GM23338 (cell line): ENCODE results near the gene NUP214. TPM values are rescaled to one million over a fixed set of nuclear protein-coding genes. Genes with fewer than 3 reads are reported as not detected.

Experiments
- ATAC-seq: fragments of 200-7000 bp; cut with Tn5 transposase; 3 replicates; pipeline ENCODE4 v1.9.1; 2020
- DNase-seq: peaks from one replicate; pipeline ENCODE4 v3.0.0-alpha.2; 2015; ENCODE audit warnings: low spot score
- H2AFZ ChIP-seq: fragments of 200-600 bp; sonication (generic); 2 replicates; pipeline ENCODE4 v1.8.0; 2016; ENCODE audit warnings: antibody characterized with exemption, mild to moderate bottlenecking, moderate library complexity
- H3F3A ChIP-seq: fragments of 200-600 bp; sonication (generic); replicated peaks from 2 replicates; pipeline ENCODE4 v1.8.0; 2017; ENCODE audit warnings: antibody characterized with exemption, mixed run types, low read depth
- H3K27ac ChIP-seq: fragments of 200-600 bp; sonication (generic); 2 replicates; pipeline ENCODE4 v1.6.1; 2016; ENCODE audit warnings: low read depth
- H3K27me3 ChIP-seq: fragments of 200-600 bp; sonication (generic); 2 replicates; pipeline ENCODE4 v1.8.0; 2016; ENCODE audit warnings: mild to moderate bottlenecking, mixed run types, moderate library complexity; ENCODE audit not compliant: insufficient read depth
- H3K36me3 ChIP-seq: fragments of 200-600 bp; sonication (generic); 2 replicates; pipeline ENCODE4 v1.8.0; 2016; ENCODE audit warnings: mild to moderate bottlenecking; ENCODE audit not compliant: insufficient read depth
- H3K4me1 ChIP-seq: fragments of 200-600 bp; sonication (generic); 2 replicates; pipeline ENCODE4 v1.8.0; 2016; ENCODE audit warnings: mild to moderate bottlenecking, moderate library complexity; ENCODE audit not compliant: insufficient read depth
- H3K4me2 ChIP-seq: fragments of 200-600 bp; sonication (generic); 2 replicates; pipeline ENCODE4 v1.7.1; 2017; ENCODE audit warnings: mixed run types
- H3K4me3 ChIP-seq: fragments of 200-600 bp; sonication (generic); 2 replicates; pipeline ENCODE4 v1.6.1; 2016; ENCODE audit warnings: mixed run types
- H3K79me2 ChIP-seq: fragments of 200-600 bp; sonication (generic); replicated peaks from 2 replicates; pipeline ENCODE4 v1.8.0; 2017; ENCODE audit warnings: mild to moderate bottlenecking; ENCODE audit not compliant: insufficient read depth
- H3K9me2 ChIP-seq: fragments of 200-600 bp; sonication (generic); 2 replicates; pipeline ENCODE4 v1.8.0; 2017; ENCODE audit not compliant: insufficient read depth
- H4K20me1 ChIP-seq: fragments of 200-600 bp; sonication (generic); replicated peaks from 2 replicates; pipeline ENCODE4 v1.8.0; 2017; ENCODE audit warnings: mild to moderate bottlenecking; ENCODE audit not compliant: insufficient read depth
- H3K27ac Mint-ChIP-seq: 2 replicates; pipeline ENCODE4 v1.8.0; 2020; ENCODE audit warnings: inconsistent platforms, mild to moderate bottlenecking, moderate library complexity, mixed read lengths
- H3K27me3 Mint-ChIP-seq: 3 replicates; pipeline ENCODE4 v1.8.0; 2022; ENCODE audit warnings: low read depth, mild to moderate bottlenecking, moderate library complexity, mixed read lengths, inconsistent platforms; ENCODE audit not compliant: insufficient read depth, poor library complexity
- H3K36me3 Mint-ChIP-seq: 3 replicates; pipeline ENCODE4 v1.8.0; 2021; ENCODE audit warnings: low read depth, mild to moderate bottlenecking, inconsistent platforms, moderate library complexity, mixed read lengths
- H3K4me1 Mint-ChIP-seq: 3 replicates; pipeline ENCODE4 v1.8.0; 2020; ENCODE audit warnings: mild to moderate bottlenecking, inconsistent platforms, mixed read lengths
- H3K4me3 Mint-ChIP-seq: 3 replicates; pipeline ENCODE4 v1.8.0; 2021; ENCODE audit warnings: moderate library complexity, mild to moderate bottlenecking, inconsistent platforms, mixed read lengths
- H3K9me3 Mint-ChIP-seq: 3 replicates; pipeline ENCODE4 v1.8.0; 2020; ENCODE audit warnings: moderate library complexity, mild to moderate bottlenecking, inconsistent platforms, mixed read lengths
- CREB1 ChIP-seq: fragments of 250-450 bp; sonication (Bioruptor Pico); IDR thresholded peaks from 2 replicates; pipeline ENCODE4 v1.5.0; 2020; ENCODE audit warnings: low read depth, mild to moderate bottlenecking, moderate library complexity
- ETS1 ChIP-seq: IDR thresholded peaks from 2 replicates; pipeline ENCODE4 v1.6.1; 2016; ENCODE audit warnings: antibody characterized with exemption
- EZH2 ChIP-seq: fragments of 200-600 bp; sonication (generic); IDR thresholded peaks from one replicate; pipeline ENCODE4 v1.8.0; 2017; ENCODE audit warnings: antibody characterized with exemption, mild to moderate bottlenecking, low read depth; ENCODE audit not compliant: unreplicated experiment
- EZH2phosphoT487 ChIP-seq: fragments of 200-600 bp; sonication (generic); IDR thresholded peaks from one replicate; pipeline ENCODE4 v1.8.1; 2018; ENCODE audit warnings: antibody characterized with exemption; ENCODE audit not compliant: unreplicated experiment
- JUNB ChIP-seq: IDR thresholded peaks from one replicate; pipeline ENCODE4 v1.6.1; 2016; ENCODE audit warnings: antibody characterized with exemption; ENCODE audit not compliant: unreplicated experiment
- NANOG ChIP-seq: IDR thresholded peaks from 2 replicates; pipeline ENCODE4 v1.6.1; 2016; ENCODE audit warnings: antibody characterized with exemption, borderline replicate concordance
- POLR2AphosphoS5 ChIP-seq: IDR thresholded peaks from 2 replicates; pipeline ENCODE4 v1.6.1; 2016; ENCODE audit warnings: antibody characterized with exemption, low read depth
- REST ChIP-seq: IDR thresholded peaks from one replicate; pipeline ENCODE4 v1.6.1; 2018; ENCODE audit warnings: antibody characterized with exemption; ENCODE audit not compliant: unreplicated experiment
- STAT1 ChIP-seq: IDR thresholded peaks from one replicate; pipeline ENCODE4 v1.6.1; 2016; ENCODE audit warnings: antibody characterized with exemption; ENCODE audit not compliant: unreplicated experiment
- ZNF114 ChIP-seq: fragments of 250-450 bp; sonication (Bioruptor Pico); IDR thresholded peaks from 2 replicates; pipeline ENCODE4 v1.5.0; 2020; ENCODE audit warnings: mild to moderate bottlenecking, moderate library complexity
- ZNF462 ChIP-seq: fragments of 250-450 bp; sonication (Bioruptor Pico); IDR thresholded peaks from 2 replicates; pipeline ENCODE4 v1.5.0; 2020; ENCODE audit warnings: mild to moderate bottlenecking, moderate library complexity
- polyA plus RNA-seq: library from polyadenylated mRNA; unstranded; fragments of >200 nt; fragmentation: Nextera tagmentation; extraction: Ambion mirVana; gene quantifications from 2 replicates; pipeline ENCODE4 v1.2.1, GENCODE V29; 2016
- total RNA-seq: library from RNA; depleted of rRNA; stranded (reverse); fragments of >200 nt; shearing (Covaris generic); gene quantifications from 2 replicates; pipeline ENCODE4 v1.2.3, GENCODE V29; 2014
- TF ChIP-seq, protein P1 (sequence below), 2 experiments: fragments of 200-600 bp in 1 of 2; sonication (generic) in 1 of 2; conservative IDR thresholded peaks; 2 replicates each; pipeline versions ENCODE4 v1.5.1 to v1.6.1; 2016 to 2017; ENCODE audit warnings: antibody characterized with exemption in 2 of 2, low read depth in 2 of 2, mild to moderate bottlenecking in 2 of 2, moderate library complexity in 1 of 2

Gene NUP214
- total and polyA plus RNA-seq, 2 experiments from 2014 or later, result 36.0 to 57.0 TPM

DNA sequence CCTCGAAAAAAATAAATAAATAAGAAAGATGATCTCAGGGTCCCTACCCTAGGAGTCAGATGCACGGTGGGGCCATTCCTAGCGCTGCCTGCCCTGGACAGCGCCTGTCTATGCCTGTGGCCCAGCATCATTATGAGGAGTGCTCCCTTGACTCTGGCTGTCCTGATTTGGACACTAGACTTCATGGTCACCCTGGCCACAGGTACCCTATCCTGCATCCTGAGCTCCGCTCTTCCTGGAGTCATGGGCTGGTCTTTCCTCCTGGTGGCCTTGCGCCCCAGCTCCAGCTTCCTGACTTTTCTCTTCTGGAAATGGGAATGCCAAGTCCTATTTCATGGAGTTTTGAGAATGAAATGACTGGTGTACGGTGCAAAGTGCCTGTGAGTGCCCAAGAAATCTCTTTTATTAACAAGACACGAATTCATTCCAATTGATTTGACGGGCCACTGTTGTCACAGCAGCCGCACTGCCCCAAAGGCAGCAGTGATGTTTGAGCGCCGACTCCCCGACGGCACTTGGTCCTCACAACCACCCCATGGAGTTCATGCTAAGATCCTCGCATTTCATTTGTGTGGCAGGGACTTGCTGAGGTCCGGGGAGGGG is 29.6 kb upstream of the NUP214 start:
- DNase-seq, result no peak
- no peaks in the 10 kb centered on the region for H3K9me2 ChIP-seq
- H3K27ac Mint-ChIP-seq, result no peak overlapping the region
- H3K27ac ChIP-seq, result no peak overlapping the region
- H3K4me3 Mint-ChIP-seq, result peak overlapping the region; percentile 75
- H3K4me1 ChIP-seq, result peaks cover 38% of the 10 kb centered on the region
- peak overlapping the region; percentile 85 for H3K4me3 ChIP-seq
- peaks cover 9% of the 10 kb centered on the region; the same call in 1 of the 2 replicates for H3F3A ChIP-seq
- peaks cover 42% of the 10 kb centered on the region for H3K4me1 Mint-ChIP-seq
- H3K36me3 Mint-ChIP-seq, result peaks cover 27% of the 10 kb centered on the region
- no peaks in the 10 kb centered on the region for H3K9me3 Mint-ChIP-seq
- H2AFZ ChIP-seq, result peak overlapping the region; percentile 80; the same call in 1 of the 2 replicates
- TF ChIP-seq JUNB, result no peak
- TF ChIP-seq POLR2AphosphoS5, result no peak
- TF ChIP-seq EZH2, result no peak
- TF ChIP-seq ETS1, result no peak
- no peak for TF ChIP-seq ZNF462 (CRISPR knock-in tag)
- no peak for TF ChIP-seq ZNF114 (CRISPR knock-in tag)
- no peak for TF ChIP-seq STAT1
- no peak for TF ChIP-seq EZH2phosphoT487
- TF ChIP-seq, protein P1, sequence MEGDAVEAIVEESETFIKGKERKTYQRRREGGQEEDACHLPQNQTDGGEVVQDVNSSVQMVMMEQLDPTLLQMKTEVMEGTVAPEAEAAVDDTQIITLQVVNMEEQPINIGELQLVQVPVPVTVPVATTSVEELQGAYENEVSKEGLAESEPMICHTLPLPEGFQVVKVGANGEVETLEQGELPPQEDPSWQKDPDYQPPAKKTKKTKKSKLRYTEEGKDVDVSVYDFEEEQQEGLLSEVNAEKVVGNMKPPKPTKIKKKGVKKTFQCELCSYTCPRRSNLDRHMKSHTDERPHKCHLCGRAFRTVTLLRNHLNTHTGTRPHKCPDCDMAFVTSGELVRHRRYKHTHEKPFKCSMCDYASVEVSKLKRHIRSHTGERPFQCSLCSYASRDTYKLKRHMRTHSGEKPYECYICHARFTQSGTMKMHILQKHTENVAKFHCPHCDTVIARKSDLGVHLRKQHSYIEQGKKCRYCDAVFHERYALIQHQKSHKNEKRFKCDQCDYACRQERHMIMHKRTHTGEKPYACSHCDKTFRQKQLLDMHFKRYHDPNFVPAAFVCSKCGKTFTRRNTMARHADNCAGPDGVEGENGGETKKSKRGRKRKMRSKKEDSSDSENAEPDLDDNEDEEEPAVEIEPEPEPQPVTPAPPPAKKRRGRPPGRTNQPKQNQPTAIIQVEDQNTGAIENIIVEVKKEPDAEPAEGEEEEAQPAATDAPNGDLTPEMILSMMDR (conservative IDR thresholded peaks at IDR 0.05; ENCODE audit: low read depth in 2 of 2), result no peak
- no peak for TF ChIP-seq CREB1 (CRISPR knock-in tag)
- TF ChIP-seq REST, result no peak
- no peak for TF ChIP-seq NANOG
- no peaks in the 10 kb centered on the region for H3K27me3 ChIP-seq
- H3K36me3 ChIP-seq, result no peaks in the 10 kb centered on the region
- ATAC-seq, result no peak
- H3K27me3 Mint-ChIP-seq, result peaks cover 12% of the 10 kb centered on the region
- H3K79me2 ChIP-seq, result peaks cover 20% of the 10 kb centered on the region
- peak overlapping the region; percentile 71 for H3K4me2 ChIP-seq
- no peaks in the 10 kb centered on the region; the same call in 1 of the 2 replicates for H4K20me1 ChIP-seq
